Suppressor macrophage treated with lipopolysaccharide for 4 hours (primary cell): ENCODE results near the gene FGF6.
"Not testable (repeated sequence)": the region's sequence is repeated elsewhere in the genome, so short reads cannot be mapped to it uniquely, and the experiment has no call there.

Source experiments
- DNase-seq: peaks from one replicate; pipeline ENCODE4 v3.0.0-alpha.2; 2020

FGF6 gene

DNA sequence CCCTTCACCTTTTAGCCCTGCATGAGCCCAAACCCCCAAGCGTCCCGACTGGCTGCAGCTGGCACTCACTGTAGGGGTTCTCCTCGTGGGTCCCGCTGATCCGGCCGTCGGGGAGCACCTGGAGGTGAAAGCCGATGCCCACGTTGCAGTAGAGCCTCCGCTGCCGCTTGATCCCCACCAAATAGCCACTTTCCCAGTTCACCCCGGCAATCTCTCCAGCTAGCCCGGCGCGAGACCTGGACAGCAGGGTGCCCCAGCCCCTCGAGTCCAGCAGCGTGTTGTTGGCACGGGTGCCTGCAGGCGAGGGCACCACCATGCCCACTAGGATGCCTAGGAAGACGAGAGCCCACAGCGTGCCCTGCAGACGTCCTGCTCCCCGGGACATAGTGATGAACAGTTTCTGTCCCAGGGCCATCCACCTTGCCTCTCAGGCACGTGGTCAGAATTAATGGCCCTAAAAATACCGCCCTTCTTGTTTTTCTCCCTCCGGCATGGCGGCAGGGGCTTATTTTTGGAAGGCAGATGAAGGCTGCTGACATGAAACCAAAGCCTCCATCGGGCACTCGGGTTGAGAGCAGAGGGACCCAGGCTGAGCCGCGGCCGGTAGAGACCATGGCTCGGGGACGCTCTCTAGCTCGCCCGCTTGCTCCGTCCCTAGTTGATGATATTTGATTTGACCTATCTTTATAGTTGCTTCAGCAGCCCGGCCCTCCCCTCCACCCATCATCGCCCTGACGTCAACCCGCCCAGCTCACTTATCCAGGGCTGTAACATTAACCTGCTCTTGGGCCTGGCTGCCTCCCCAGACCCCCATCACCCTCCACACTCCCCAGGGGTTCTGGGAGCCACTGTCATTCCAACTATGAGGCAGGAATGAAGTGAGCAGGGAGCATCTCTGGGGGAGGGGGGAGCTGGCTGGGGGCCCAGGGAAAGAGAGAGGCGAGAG is at the start of gene FGF6:
Gene FGF6 (minus strand): TSS at position 660 of the 946 bp plus-strand sequence. CDS start 245 bp downstream, at position 415.
- no peak for DNase-seq

GRCh38 chr12:4490973-4491372 is 45.4 kb upstream of the FGF6 start:
- no peak for DNase-seq

DNA sequence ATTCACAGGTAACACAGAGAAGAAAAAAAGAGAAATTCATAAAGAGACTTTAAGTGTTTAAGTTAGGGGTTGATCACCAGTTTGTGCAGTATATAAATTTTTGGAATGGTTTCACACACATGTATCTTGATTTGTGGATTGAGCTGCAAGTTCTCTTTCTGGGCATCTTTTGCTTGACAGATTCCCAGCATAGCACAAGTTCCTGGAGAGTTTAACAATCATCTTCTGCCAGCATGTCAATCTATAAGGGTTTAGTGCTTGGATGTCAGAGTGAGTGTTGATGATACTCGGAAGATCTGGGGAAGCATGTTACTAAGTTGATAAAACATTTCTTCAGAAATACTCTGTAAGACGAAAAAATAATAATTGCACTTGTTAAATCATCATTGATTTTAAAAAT is 43.9 kb upstream of the FGF6 start:
- no peak for DNase-seq

DNA sequence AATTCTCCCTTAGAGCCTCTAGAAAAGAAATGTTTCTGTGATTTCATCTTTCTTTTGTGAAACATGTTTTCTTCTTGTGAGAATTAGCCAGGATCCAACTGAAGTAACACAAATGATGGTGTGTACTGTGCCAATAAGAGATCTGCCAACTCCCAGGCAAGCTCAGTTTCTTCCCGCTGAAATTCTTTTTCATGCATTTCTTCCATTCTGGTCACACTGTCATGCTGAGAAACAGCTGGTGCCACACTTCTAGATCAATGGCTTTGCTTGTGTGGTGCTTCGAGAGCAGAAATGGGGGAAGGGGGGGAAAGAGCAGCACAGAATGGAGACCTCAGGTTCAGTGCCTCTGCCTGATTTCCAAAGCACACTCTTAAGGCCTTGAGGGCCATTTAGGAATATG is 41.4 kb upstream of the FGF6 start:
- no peak for DNase-seq

- no peak for DNase-seq
Observed at GRCh38 chr12:4486049-4486699, 40.6 kb upstream of the FGF6 start.

- DNase-seq, result no peak
Observed at GRCh38 chr12:4483885-4484823, 38.5 kb upstream of the FGF6 start.

DNA sequence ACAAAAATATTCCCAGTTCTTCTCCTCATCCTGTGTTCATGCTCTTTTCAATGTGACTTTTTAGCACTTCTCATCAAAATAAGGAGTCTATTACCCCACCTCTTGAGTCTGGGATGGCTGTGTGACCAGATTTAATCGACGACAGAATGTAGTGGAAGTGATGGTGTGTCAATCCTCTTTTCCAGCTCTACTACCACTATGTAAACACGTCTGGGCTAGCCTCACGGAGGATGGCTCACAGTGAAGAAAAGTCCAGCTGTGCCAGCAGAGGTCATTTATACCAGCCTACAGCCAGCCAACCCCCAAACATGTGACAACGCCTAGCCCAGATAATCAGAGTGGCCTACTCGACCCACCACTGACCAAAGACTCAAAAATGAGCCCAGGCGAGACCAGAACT is 37.3 kb upstream of the FGF6 start:
- no peak for DNase-seq

DNA sequence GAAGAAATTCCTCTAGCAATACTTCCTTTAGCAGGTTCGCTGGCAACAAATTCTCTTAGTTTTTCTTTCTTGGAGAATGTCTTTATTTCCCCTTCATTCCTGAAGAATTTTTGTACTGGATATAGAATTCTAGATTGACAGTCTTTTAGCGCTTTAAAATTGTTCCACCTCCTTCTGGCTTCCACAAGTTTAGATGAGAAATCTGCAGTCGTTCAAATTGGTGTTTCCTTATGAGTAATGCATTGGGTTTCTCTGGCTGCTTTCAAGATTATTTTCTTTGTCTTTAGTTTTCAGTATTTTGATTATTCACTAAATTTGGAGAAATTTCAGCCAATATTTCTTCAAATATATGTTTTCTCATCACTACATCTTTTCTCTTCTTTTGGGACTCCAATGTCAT is 33.3 kb upstream of the FGF6 start:
- no peak for DNase-seq

- DNase-seq, result peak; percentile 58
Observed at GRCh38 chr12:4477129-4477528, 31.5 kb upstream of the FGF6 start.

DNA sequence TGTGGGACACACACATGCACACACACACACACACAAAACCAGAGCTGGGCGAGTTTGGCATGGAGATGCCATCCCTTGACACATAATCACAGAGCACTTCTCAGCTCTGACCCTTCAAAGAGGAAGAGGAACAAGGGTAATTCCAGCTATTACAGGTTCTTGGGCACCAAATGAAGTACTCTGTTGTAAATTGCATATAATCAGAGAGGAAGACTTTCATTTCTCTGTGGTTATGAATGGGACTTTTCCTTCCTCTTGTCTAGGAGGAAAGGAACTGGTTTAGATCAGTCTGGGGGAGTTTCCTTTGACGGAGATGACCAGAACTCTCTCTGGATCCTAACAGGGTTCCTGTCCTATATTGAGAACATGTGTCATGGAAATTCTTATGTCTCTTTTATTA is 26.4 kb upstream of the FGF6 start:
- DNase-seq, result peak; percentile 90

DNA sequence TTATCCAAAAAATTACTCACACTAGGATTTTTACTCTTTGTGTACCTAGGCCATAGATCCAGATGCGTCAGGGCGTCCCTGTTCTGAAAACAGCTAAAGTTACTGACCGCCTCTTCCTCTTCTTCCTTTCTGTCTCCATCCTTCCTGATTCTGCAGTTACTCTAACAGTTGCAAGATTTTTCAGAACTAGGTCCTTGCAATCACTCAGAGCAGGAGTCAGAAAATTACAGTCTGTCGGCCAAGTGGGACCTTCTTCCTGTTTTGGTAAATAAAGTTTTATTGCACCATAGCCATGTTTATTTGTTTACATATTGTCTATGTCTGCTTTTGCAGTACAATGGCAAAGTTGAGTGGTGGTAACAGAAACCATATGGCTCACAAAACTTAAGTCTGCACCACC is 25.6 kb upstream of the FGF6 start:
- DNase-seq, result peak; percentile 52

DNA sequence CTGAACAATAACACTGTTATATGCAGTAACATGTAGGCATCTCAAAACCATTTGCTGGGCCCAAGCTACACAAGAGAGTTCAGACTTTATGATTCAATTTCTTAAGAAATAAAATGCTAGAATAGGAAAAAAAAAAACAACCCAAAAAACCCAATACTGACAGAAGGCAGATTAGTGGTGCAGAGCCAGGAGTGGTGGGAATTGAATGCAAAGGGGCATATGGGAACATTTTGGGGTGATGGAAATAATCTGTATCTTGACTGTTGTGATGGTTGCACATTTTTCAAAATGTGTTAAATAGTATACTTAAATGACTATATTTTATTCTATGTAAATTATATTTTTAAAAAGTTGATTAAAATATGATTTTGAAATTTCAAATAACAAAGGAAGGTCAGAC is 23.4 kb upstream of the FGF6 start:
- no peak for DNase-seq

DNA sequence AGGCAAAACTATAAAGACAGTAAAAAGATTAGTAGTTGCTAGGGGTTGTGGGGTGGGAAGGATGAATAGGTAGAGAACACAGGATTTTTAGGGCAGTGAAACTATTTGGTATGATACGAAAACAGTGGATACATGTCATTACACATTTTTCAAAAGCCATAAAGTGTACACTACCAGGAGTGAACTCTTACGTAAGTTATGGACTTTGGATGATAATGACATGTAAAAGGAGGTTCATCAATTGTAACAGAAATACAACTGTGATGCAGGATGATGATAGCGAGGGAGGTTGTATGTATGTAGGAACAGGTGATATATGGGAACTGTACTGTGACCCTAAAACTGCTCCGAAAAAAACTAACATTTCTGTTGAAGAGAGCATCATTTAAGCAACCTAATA is 15.1 kb upstream of the FGF6 start:
- no peak for DNase-seq

GRCh38 chr12:4455849-4456248 is 10.2 kb upstream of the FGF6 start:
- not testable (repeated sequence) for DNase-seq

DNA sequence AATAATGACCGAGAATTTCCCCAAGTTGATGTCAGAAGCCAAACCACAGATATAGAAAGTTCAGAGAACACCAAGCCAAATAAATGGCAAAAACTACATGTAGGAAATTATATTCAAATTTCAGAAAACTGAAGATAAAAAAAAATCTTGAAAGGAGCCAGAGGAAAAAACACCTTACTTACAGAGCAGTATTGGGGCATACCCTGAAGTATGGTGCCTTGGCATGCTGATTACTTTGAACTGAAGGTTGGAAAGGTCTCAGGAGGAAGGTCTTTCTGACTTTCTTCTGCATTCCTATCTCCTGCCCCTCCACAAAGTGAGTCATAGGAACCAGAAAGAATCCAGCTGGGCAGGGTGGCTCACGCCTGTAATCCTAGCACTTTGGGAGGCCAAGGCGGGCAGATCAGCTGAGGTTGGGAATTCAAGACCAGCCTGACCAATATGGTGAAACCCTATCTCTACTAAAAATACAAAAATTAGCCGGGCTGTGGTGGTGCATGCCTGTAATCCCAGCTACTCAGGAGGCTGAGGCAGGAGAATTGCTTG is 8.8 kb upstream of the FGF6 start:
- DNase-seq, result no peak

GRCh38 chr12:4451694-4452093 is 6.1 kb upstream of the FGF6 start:
- no peak for DNase-seq

GRCh38 chr12:4450551-4451112 is 5.0 kb upstream of the FGF6 start:
- no peak for DNase-seq

- no peak for DNase-seq
Observed at GRCh38 chr12:4449851-4450221, 4.2 kb upstream of the FGF6 start.

DNA sequence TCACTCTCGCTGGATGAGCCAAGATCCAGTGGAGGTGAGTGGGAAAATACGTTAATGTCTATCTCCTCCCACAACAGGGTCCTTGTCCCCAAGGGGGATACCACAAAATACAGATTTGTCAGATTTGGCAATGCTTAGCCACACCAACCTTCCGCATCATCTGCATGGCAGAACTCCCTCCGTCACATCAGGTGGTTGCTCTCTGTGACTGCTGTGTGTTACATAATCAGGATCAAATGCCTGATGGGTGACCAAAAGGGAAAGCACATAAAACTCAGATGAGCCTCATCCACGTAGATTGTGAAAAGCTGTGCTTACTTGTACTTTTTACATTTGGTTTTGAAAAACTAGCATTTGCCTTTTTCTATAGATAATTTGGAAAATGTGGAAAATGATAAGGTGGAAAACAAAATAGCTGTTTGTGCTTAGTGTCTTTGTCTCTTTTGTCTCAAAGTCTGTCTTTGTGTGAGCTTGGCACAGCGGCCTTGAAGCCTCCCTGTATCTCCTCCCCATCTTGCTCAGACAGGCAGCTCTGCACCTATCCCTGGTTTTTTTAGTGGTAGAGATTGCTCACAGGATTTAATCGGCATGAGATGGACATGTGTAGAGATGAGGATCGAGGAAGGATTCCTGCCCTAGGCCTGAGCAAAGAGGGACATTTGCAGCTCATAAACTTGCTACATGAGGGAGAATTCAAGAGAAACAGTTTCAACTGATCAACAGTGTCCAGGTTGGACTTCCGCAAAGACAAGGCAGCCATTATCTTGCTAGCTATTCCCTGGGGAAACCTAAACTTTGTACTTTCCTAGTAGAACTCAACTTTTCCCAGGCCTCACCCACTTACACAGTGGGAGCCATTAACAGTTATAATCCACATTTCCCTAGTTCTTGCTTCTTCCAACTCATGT is 3.6 kb upstream of the FGF6 start:
- peak; percentile 24 for DNase-seq

GRCh38 chr12:4448371-4448940 is 2.8 kb upstream of the FGF6 start:
- no peak for DNase-seq

DNA sequence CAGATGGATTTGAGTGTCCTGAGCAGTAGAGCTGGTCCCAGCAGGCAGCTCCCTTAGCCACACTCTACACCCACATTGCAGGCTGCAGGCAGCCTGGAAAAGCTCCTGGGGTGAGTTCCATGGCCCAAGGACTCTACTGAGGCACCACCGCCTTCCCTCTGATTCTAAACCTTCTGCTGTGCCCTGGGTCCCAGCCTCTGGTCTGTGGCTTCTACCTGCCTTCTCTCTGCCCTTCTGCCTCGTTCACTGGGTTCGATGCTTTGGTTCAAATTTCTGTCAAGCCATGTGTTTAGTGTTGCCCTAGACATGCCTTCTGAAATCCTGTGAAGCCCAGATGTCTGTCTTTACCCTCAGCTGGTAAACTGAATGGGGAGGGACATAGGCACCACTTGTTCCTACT is 1.5 kb upstream of the FGF6 start:
- DNase-seq, result no peak
